ENCODE results near the gene MVK. TPM values are rescaled to one million over a fixed set of nuclear protein-coding genes. Genes with fewer than 3 reads are reported as not detected.

Gene MVK
- polyA plus RNA-seq, 3 donors, result 1.1 to 3.8 (median 1.6) TPM

- peaks cover 38 to 85% of the 10 kb centered on the region in 2 donors for H3K36me3 ChIP-seq (replicated peaks in 1 of 2; ENCODE audit: control insufficient read depth in 1 of 2, insufficient read depth in 2 of 2, low read length in 2 of 2)
- Mint-ChIP-seq H3K4me1 (no peaks in the 10 kb centered on the region), H3K27me3 (ENCODE audit: low read depth in 3 of 3) (peaks cover 0 to 4% (median 0%) of the 10 kb centered on the region in 3 donors), H3K9me3 (no peaks in the 10 kb centered on the region), H3K36me3 (peaks cover 60 to 73% of the 10 kb centered on the region in 2 donors), H3K4me3 (no peak overlapping the region), H3K27ac (peak overlapping the region in 1 of 7 donors; percentile 8)
- no peaks in the 10 kb centered on the region for H4K20me1 ChIP-seq (ENCODE audit: insufficient read depth, low read length)
- intact Hi-C loops (cut with micrococcal nuclease), result no loop called here
- TF ChIP-seq CTCF (IDR thresholded peaks at IDR 0.05), result no peak
- H2AFZ ChIP-seq (ENCODE audit: insufficient read depth, low read depth, low read length, poor library complexity, severe bottlenecking), result no peak overlapping the region
- WGBS (ENCODE audit: insufficient coverage), result 99% methylated on average over 17 of the region's 24 CpGs
- no peak for DNase-seq
- no peak overlapping the region for H3K27ac ChIP-seq (ENCODE audit: low read depth in 1 of 2, low read length in 2 of 2)
- H3K4me1 ChIP-seq (ENCODE audit: control insufficient read depth in 1 of 2, insufficient read depth in 2 of 2, low read length in 2 of 2), result no peaks in the 10 kb centered on the region
- no peaks in the 10 kb centered on the region for H3K27me3 ChIP-seq (ENCODE audit: control insufficient read depth in 2 of 2, insufficient read depth in 2 of 2, low read length in 2 of 2)
- H3K4me2 ChIP-seq (replicated peaks; ENCODE audit: extremely low read depth, low read length, poor library complexity, severe bottlenecking), result no peak overlapping the region
- no peak overlapping the region for H3K9ac ChIP-seq (ENCODE audit: insufficient read depth, low read length, poor library complexity, severe bottlenecking)
- H3K9me3 ChIP-seq (replicated peaks in 1 of 2; ENCODE audit: control insufficient read depth in 1 of 2, insufficient read depth in 1 of 2, low read length in 2 of 2), result no peaks in the 10 kb centered on the region
- H3K79me2 ChIP-seq (ENCODE audit: insufficient read depth, low read length), result no peaks in the 10 kb centered on the region
- no peak overlapping the region for H3K4me3 ChIP-seq (replicated peaks in 1 of 3; ENCODE audit: low read depth in 2 of 3, low read length in 3 of 3)
Measured at GRCh38 chr12:109532721-109533486, 40.7 kb upstream of the MVK start.

GRCh38 chr12:109533487-109533740, 40.2 kb upstream of the MVK start:
- H3K4me2 ChIP-seq (replicated peaks; ENCODE audit: extremely low read depth, low read length, poor library complexity, severe bottlenecking), result no peak overlapping the region
- H3K36me3 ChIP-seq (replicated peaks in 1 of 2; ENCODE audit: control insufficient read depth in 1 of 2, insufficient read depth in 2 of 2, low read length in 2 of 2), result peaks cover 37 to 80% of the 10 kb centered on the region in 2 donors
- H3K4me3 Mint-ChIP-seq, result no peak overlapping the region
- H3K27ac ChIP-seq (ENCODE audit: low read depth in 1 of 2, low read length in 2 of 2), result no peak overlapping the region
- intact Hi-C loops (cut with micrococcal nuclease), result no loop called here
- no peaks in the 10 kb centered on the region for H3K9me3 ChIP-seq (replicated peaks in 1 of 2; ENCODE audit: control insufficient read depth in 1 of 2, insufficient read depth in 1 of 2, low read length in 2 of 2)
- H3K36me3 Mint-ChIP-seq, result peaks cover 55 to 68% of the 10 kb centered on the region in 2 donors
- no peak overlapping the region for H2AFZ ChIP-seq (ENCODE audit: insufficient read depth, low read depth, low read length, poor library complexity, severe bottlenecking)
- H3K9me3 Mint-ChIP-seq, result no peaks in the 10 kb centered on the region
- H3K27me3 ChIP-seq (ENCODE audit: control insufficient read depth in 2 of 2, insufficient read depth in 2 of 2, low read length in 2 of 2), result no peaks in the 10 kb centered on the region
- H3K79me2 ChIP-seq (ENCODE audit: insufficient read depth, low read length), result no peaks in the 10 kb centered on the region
- no peaks in the 10 kb centered on the region for H3K4me1 ChIP-seq (ENCODE audit: control insufficient read depth in 1 of 2, insufficient read depth in 2 of 2, low read length in 2 of 2)
- TF ChIP-seq CTCF (IDR thresholded peaks at IDR 0.05), result no peak
- WGBS (ENCODE audit: insufficient coverage), result no CpG with 5 or more reads among the region's 8 CpGs
- no peak overlapping the region for H3K9ac ChIP-seq (ENCODE audit: insufficient read depth, low read length, poor library complexity, severe bottlenecking)
- H3K27ac Mint-ChIP-seq, result no peak overlapping the region
- H3K4me1 Mint-ChIP-seq, result no peaks in the 10 kb centered on the region
- no peak overlapping the region for H3K4me3 ChIP-seq (replicated peaks in 1 of 3; ENCODE audit: low read depth in 2 of 3, low read length in 3 of 3)
- peaks cover 0 to 4% (median 0%) of the 10 kb centered on the region in 3 donors for H3K27me3 Mint-ChIP-seq (ENCODE audit: low read depth in 3 of 3)
- no peaks in the 10 kb centered on the region for H4K20me1 ChIP-seq (ENCODE audit: insufficient read depth, low read length)
- DNase-seq, result no peak

All from CD14-positive monocyte (primary cell).